HepG2 (cell line): ENCODE measurements around the gene ERMARD. TPM values are rescaled to one million over a fixed set of nuclear protein-coding genes. Genes with fewer than 3 reads are reported as not detected.

Source experiments
- ATM ChIP-seq: fragments of 450-650 bp; IDR thresholded peaks from 2 replicates; pipeline ENCODE4 v1.7.1; 2017; ENCODE audit warnings: mild to moderate bottlenecking, borderline replicate concordance
- CBX1 ChIP-seq: IDR thresholded peaks from one replicate; pipeline ENCODE4 v1.6.1; 2016; ENCODE audit warnings: antibody characterized with exemption, low read depth
- KLF9 ChIP-seq: IDR thresholded peaks from 2 replicates; pipeline ENCODE4 v1.6.1; 2016; ENCODE audit warnings: low read depth
- MBNL3 ChIP-seq: fragments of 250-450 bp; sonication (Bioruptor Pico); conservative IDR thresholded peaks from 2 replicates; pipeline ENCODE4 v1.8.0; 2022; ENCODE audit warnings: mild to moderate bottlenecking, inconsistent platforms
- PHF21A ChIP-seq: sonication (generic); formaldehyde crosslinking; IDR thresholded peaks from 2 replicates; pipeline ENCODE4 v1.5.0; 2020; ENCODE audit warnings: mild to moderate bottlenecking, missing genetic modification reagents
- TOE1 ChIP-seq: sonication (generic); formaldehyde crosslinking; IDR thresholded peaks from 2 replicates; pipeline ENCODE4 v1.4.0; 2020; ENCODE audit warnings: mild to moderate bottlenecking, missing genetic modification reagents
- U2AF2 ChIP-seq: fragments of 200-400 bp; formaldehyde crosslinking; IDR thresholded peaks from 2 replicates; pipeline ENCODE4 v1.6.1; 2017; ENCODE audit warnings: low read depth, mild to moderate bottlenecking, low read length
- ZC3H4 ChIP-seq: sonication (generic); formaldehyde crosslinking; IDR thresholded peaks from 2 replicates; pipeline ENCODE4 v1.4.0; 2020; ENCODE audit warnings: missing genetic modification reagents, borderline replicate concordance
- ZFP82 ChIP-seq: sonication (generic); formaldehyde crosslinking; IDR thresholded peaks from 2 replicates; pipeline ENCODE4 v1.5.1; 2020; ENCODE audit warnings: mild to moderate bottlenecking, missing genetic modification reagents, borderline replicate concordance
- ZFY ChIP-seq: sonication (generic); formaldehyde crosslinking; IDR thresholded peaks from 2 replicates; pipeline ENCODE4 v1.4.0; 2020; ENCODE audit warnings: missing genetic modification reagents
- ZNF12 ChIP-seq: sonication (generic); formaldehyde crosslinking; IDR thresholded peaks from 2 replicates; pipeline ENCODE4 v1.5.0; 2020; ENCODE audit warnings: missing genetic modification reagents
- ZNF230 ChIP-seq: sonication (generic); formaldehyde crosslinking; IDR thresholded peaks from 2 replicates; pipeline ENCODE4 v1.4.0; 2020; ENCODE audit warnings: mild to moderate bottlenecking, missing genetic modification reagents
- ZNF251 ChIP-seq: sonication (generic); formaldehyde crosslinking; IDR thresholded peaks from 2 replicates; pipeline ENCODE4 v1.9.0; 2021; ENCODE audit warnings: mild to moderate bottlenecking, missing genetic modification reagents
- ZNF724P ChIP-seq: sonication (generic); formaldehyde crosslinking; IDR thresholded peaks from 2 replicates; pipeline ENCODE4 v1.8.0; 2022; ENCODE audit warnings: missing genetic modification reagents, borderline replicate concordance
- ZSCAN22 ChIP-seq: sonication (generic); formaldehyde crosslinking; IDR thresholded peaks from 2 replicates; pipeline ENCODE4 v1.4.0; 2020; ENCODE audit warnings: mild to moderate bottlenecking, missing genetic modification reagents
- polyA plus RNA-seq, 8 experiments: library from polyadenylated mRNA; depleted of rRNA in 3 of 8; stranded (reverse) in 7 of 8; unstranded in 1 of 8; fragments of >200 nt; fragmentation: Illumina TruSeq in 4 of 8; extraction: Trizol in 4 of 8; gene quantifications; 2 replicates each; pipeline versions ENCODE4 v1.2.1 to v1.2.3, GENCODE V29; 2011 to 2016; ENCODE audit warnings: low read depth in 4 of 8, missing spikeins in 1 of 8, mixed read lengths in 1 of 8; ENCODE audit not compliant: insufficient read depth in 1 of 8
- total RNA-seq, 5 experiments: library from RNA; depleted of rRNA; stranded (reverse); fragments of >200 nt; fragmentation: Illumina TruSeq; extraction: Trizol; gene quantifications; 2 replicates each; pipeline ENCODE4 v1.2.3, GENCODE V29; 2016; ENCODE audit warnings: low read depth in 1 of 5
- TF ChIP-seq, protein P1 (sequence below): sonication (generic); formaldehyde crosslinking; IDR thresholded peaks from 2 replicates; pipeline ENCODE4 v1.4.0; 2020; ENCODE audit warnings: missing genetic modification reagents
- TF ChIP-seq, protein P2 (sequence below): sonication (generic); formaldehyde crosslinking; IDR thresholded peaks from 2 replicates; pipeline ENCODE4 v1.4.0; 2020; ENCODE audit warnings: missing genetic modification reagents
- TF ChIP-seq, protein P3 (sequence below): IDR thresholded peaks from 2 replicates; pipeline ENCODE4 v1.6.1; 2016
- TF ChIP-seq, protein P4 (sequence below): sonication (generic); formaldehyde crosslinking; IDR thresholded peaks from 2 replicates; pipeline ENCODE4 v1.5.1; 2020; ENCODE audit warnings: mild to moderate bottlenecking, moderate library complexity, missing genetic modification reagents

Gene ERMARD
- total and polyA plus RNA-seq, 2 of the 13 experiments (the other 11 are each of a cell fraction or from before 2014, with no cell fraction given), result 8.8 to 10.7 TPM

DNA sequence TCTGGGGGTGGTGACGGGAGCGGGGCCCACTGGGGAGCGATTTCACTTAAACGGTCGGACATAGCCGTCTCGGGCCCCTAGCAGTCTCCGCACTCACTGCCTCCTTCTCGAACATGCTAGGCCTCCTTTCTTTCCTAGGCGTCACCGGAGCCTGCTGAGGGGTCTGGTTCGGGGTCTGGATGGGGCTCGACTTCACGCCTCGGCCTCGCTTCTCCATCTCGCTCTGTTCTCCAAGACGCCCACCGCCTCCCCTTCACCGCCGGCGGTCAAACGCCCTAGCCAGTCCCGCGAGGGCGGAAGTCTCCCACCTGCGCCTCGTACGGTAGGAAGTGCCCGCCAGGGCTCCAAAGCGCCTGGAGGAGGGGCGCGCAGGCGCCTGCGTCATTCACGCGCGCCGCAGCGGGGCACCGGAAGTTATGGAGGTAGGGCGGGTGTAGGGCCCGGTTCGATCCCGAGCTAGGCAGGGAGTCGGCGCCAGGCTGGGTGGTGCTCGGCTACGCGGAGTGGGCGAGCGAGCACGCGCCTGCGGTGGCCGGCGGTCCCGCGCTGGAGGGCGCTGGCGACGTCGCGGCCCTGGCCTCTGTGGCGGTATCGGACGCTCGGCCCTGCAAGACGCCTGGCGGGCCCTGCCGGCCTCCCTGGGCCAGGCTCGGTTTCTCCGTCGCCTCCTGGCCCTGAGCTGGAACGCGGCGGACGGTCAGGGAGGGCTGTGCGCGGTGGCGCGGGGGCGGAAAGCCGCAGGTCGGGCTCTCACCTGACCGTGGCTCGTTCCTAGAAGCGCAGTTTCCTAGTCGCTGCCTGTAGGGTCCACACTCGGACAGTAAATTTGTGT, at the start of gene ERMARD, which contains the start of gene DYNLT2 (continued):
- TF ChIP-seq, protein P1, sequence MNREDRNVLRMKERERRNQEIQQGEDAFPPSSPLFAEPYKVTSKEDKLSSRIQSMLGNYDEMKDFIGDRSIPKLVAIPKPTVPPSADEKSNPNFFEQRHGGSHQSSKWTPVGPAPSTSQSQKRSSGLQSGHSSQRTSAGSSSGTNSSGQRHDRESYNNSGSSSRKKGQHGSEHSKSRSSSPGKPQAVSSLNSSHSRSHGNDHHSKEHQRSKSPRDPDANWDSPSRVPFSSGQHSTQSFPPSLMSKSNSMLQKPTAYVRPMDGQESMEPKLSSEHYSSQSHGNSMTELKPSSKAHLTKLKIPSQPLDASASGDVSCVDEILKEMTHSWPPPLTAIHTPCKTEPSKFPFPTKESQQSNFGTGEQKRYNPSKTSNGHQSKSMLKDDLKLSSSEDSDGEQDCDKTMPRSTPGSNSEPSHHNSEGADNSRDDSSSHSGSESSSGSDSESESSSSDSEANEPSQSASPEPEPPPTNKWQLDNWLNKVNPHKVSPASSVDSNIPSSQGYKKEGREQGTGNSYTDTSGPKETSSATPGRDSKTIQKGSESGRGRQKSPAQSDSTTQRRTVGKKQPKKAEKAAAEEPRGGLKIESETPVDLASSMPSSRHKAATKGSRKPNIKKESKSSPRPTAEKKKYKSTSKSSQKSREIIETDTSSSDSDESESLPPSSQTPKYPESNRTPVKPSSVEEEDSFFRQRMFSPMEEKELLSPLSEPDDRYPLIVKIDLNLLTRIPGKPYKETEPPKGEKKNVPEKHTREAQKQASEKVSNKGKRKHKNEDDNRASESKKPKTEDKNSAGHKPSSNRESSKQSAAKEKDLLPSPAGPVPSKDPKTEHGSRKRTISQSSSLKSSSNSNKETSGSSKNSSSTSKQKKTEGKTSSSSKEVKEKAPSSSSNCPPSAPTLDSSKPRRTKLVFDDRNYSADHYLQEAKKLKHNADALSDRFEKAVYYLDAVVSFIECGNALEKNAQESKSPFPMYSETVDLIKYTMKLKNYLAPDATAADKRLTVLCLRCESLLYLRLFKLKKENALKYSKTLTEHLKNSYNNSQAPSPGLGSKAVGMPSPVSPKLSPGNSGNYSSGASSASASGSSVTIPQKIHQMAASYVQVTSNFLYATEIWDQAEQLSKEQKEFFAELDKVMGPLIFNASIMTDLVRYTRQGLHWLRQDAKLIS (CRISPR knock-in tag), result no peak
- TF ChIP-seq, protein P2, sequence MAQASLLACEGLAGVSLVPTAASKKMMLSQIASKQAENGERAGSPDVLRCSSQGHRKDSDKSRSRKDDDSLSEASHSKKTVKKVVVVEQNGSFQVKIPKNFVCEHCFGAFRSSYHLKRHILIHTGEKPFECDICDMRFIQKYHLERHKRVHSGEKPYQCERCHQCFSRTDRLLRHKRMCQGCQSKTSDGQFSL, result peak; percentile 87
- peak; percentile 97 for TF ChIP-seq PHF21A
- TF ChIP-seq ZNF251, result no peak
- TF ChIP-seq ZFY (CRISPR knock-in tag), result peak; percentile 100
- TF ChIP-seq CBX1, result peak; percentile 98
- TF ChIP-seq KLF9 (CRISPR knock-in tag), result peak; percentile 75; the same call in 1 of the 2 replicates
- TF ChIP-seq ATM, result no peak
- TF ChIP-seq, protein P3, sequence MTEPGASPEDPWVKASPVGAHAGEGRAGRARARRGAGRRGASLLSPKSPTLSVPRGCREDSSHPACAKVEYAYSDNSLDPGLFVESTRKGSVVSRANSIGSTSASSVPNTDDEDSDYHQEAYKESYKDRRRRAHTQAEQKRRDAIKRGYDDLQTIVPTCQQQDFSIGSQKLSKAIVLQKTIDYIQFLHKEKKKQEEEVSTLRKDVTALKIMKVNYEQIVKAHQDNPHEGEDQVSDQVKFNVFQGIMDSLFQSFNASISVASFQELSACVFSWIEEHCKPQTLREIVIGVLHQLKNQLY, result peak; percentile 64; the same call in 1 of the 2 replicates
- peak; percentile 96 for TF ChIP-seq ZFP82 (CRISPR knock-in tag)
- TF ChIP-seq, protein P4, sequence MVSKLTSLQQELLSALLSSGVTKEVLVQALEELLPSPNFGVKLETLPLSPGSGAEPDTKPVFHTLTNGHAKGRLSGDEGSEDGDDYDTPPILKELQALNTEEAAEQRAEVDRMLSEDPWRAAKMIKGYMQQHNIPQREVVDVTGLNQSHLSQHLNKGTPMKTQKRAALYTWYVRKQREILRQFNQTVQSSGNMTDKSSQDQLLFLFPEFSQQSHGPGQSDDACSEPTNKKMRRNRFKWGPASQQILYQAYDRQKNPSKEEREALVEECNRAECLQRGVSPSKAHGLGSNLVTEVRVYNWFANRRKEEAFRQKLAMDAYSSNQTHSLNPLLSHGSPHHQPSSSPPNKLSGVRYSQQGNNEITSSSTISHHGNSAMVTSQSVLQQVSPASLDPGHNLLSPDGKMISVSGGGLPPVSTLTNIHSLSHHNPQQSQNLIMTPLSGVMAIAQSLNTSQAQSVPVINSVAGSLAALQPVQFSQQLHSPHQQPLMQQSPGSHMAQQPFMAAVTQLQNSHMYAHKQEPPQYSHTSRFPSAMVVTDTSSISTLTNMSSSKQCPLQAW, result peak; percentile 98
- no peak for TF ChIP-seq ZSCAN22
- 0 out of 2 replicates have a peak, but pooled peaks have one; percentile 19 for TF ChIP-seq U2AF2
- TF ChIP-seq TOE1 (CRISPR knock-in tag), result peak; percentile 82; the same call in 1 of the 2 replicates
- TF ChIP-seq ZC3H4 (CRISPR knock-in tag), result no peak
- TF ChIP-seq ZNF12 (CRISPR knock-in tag), result peak; percentile 49; the same call in 1 of the 2 replicates
- TF ChIP-seq ZNF230 (CRISPR knock-in tag), result peak; percentile 79; the same call in 1 of the 2 replicates
- peak; percentile 98 for TF ChIP-seq ZNF724P (CRISPR knock-in tag)
- TF ChIP-seq MBNL3 (CRISPR knock-in tag), result no peak
